ENCODE data around the gene CD55.
"Not testable (repeated sequence)": the region's sequence is repeated elsewhere in the genome, so short reads cannot be mapped to it uniquely, and the experiment has no call there.

CD55 gene

GRCh38 chr1:207306023-207306422 is 15.5 kb upstream of the CD55 start:
- DNase-seq: no peak

DNA sequence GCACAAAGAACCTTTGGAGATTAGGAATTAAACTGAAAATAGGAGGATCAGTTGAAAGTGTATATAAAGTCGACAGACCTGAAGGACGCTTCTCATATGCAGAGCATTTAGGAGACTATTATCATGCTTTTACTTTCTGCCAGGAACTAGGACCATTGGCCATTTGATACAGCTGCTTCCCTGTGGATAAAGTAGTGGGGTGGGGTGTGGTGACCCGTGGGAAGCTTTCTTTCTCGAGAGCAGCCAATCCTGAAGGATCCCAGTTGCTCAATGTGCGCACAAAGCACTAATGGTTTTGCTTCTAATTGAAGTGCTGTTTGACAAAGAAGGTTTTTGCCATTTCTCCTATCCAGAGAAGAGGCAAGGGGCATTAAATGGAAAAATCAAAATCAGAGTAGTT is 14.9 kb upstream of the CD55 start:
- DNase-seq: no peak

GRCh38 chr1:207308451-207309190 is 12.9 kb upstream of the CD55 start:
- no peak for DNase-seq

DNA sequence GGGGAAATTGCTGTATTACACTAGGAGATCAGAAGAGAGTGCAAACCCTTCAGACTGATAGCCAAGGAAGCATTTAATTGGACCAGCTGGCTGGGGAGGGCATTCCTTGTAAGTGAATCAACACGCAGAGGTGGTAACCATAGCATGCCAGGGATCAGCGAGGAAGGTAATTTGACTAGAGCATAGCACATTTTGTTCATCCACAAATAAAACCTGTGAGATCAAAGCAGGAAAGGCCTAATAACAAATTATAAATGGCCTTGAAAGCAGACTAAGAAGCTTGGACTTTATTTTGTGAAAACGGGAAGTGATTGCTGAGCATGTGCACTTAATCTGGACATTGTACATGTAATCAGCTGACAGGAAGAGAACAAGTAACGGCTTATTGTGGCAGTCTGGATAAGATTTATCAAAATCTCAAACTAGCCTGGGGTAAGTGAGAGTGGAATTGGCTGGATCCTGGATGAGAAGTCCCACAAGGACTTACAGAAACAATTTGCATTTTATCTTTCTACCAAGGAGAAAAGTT is 11.7 kb upstream of the CD55 start:
- no peak for DNase-seq

DNA sequence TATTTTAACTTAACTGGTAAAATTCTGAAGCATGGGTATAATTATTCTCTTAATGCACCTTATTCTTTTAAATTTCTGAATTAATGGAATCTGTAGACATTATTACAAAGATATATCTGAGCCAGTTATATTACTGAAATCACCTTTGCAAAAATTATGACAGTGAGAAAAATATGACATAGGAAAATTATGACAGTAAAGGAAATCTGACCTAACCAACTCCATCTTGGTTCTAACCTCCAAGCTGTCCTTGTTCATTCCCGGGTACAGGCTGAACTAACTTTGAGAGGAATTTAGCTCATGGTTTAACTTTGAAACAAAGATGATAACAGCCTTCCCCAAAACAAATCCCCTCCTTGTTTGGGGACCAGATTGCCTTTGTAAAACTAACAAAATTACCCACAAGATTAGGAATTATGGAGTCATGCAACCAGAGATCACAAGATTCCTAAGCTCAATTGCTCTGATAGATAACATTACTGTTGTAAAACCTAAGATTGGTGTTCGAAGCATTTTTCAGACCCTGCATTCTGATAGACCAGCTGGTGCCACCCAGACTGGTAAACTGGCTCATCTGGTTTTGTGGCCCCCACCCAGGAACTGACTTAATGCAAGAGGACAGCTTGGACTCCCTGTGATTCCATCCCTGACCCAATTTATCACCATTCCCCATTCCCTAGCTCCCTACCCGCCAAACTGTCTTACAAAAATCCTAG is 9.4 kb upstream of the CD55 start:
- DNase-seq: no peak

GRCh38 chr1:207312604-207312920 is 8.9 kb upstream of the CD55 start:
- DNase-seq: no peak

DNA sequence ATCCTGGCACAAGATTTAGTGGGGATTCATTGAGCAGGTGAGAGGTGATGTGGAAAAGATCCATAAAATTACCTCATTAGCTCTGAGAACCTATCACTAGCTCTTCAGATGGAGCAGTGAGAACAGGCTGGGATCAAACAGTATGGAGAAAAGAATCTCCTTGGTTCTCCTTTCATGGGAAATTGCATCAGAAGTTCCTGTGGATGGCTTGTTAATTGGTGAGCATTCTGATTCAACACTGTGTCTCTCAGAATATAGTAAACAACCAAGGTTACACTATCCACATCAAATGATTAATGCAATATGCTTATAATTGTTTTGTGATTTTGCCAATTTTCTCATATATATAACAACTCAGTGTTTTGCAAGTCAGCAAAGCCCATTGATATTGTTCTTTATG is 8.3 kb upstream of the CD55 start:
- DNase-seq: no peak

GRCh38 chr1:207314816-207315215 is 6.7 kb upstream of the CD55 start:
- no peak for DNase-seq

- no peak for DNase-seq
Observed at GRCh38 chr1:207315435-207315834, 6.0 kb upstream of the CD55 start.

- no peak for DNase-seq
Observed at GRCh38 chr1:207316141-207316540, 5.3 kb upstream of the CD55 start.

- no peak for DNase-seq
Observed at GRCh38 chr1:207316622-207317391, 4.7 kb upstream of the CD55 start.

DNA sequence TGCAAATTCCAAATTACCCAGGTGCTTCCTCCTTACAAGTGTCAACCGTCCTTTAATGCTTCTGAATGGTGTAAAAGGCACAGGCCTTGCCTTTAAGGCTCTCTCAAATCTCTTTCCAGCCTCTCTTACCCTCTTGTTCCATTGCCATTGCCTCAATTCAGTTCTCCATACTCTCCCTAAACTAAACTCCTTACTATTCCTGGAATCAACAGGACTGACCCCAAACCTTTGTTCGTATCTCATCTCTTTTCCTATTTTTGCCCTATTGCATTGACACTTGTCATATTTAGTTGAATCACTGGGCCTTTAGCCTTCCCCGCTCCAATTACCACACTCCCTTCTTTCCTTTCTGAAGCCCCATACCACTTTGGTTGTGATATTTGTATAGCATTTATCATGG is 3.9 kb upstream of the CD55 start:
- DNase-seq: no peak

GRCh38 chr1:207318072-207318619 is 3.3 kb upstream of the CD55 start:
- DNase-seq: no peak

- DNase-seq: no peak
Observed at GRCh38 chr1:207319199-207319598, 2.3 kb upstream of the CD55 start.

DNA sequence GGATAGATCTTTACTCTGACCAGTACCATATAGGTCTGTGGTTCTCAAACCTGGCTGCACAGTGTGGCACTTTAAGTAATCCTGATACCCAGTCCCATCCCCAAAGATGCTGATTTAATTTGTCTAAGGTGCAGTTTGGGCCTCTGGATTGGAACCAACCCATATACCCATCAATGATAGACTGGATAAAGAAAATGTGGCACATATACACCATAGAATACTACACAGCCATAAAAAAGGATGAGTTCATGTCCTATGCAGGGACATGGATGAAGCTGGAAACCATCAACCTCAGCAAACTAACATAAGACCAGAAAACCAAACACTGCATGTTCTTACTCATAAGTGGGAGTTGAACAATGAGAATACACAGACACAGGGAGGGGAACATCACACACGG is 1.4 kb upstream of the CD55 start:
- DNase-seq: not testable (repeated sequence)

DNA sequence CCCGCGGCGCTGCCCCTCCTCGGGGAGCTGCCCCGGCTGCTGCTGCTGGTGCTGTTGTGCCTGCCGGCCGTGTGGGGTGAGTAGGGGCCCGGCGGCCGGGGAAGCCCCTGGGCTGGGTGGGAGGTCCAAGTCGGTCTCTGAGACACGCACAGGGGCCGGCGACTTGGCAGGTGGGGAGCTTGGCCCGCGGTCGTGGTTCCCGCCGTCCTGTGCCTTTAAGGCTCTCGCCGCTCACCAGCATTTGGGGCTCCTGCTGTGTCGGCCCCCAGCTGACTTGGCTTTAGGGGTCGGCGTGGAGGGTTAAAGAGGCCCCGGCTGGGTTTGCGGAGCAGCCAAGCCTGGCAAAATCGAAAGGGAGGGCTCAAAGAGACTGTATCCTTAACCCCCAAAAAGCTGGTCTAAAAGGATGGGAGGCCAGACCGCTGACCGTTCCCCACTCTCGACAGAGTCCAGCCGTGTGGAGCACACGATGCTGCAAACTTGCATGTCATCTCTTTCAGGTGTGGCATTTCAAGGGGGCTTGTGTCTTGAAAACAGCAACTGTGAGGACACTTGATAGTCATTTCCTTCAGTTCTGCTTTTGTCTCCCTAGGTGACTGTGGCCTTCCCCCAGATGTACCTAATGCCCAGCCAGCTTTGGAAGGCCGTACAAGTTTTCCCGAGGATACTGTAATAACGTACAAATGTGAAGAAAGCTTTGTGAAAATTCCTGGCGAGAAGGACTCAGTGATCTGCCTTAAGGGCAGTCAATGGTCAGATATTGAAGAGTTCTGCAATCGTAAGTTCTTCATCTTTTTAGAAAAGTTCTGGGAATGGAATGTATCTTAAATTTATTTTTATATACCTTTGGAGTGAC is 540 bp downstream of the CD55 start:
- DNase-seq: no peak

- no peak for DNase-seq
Observed at GRCh38 chr1:207323425-207324225, 2.1 kb downstream of the CD55 start.

DNA sequence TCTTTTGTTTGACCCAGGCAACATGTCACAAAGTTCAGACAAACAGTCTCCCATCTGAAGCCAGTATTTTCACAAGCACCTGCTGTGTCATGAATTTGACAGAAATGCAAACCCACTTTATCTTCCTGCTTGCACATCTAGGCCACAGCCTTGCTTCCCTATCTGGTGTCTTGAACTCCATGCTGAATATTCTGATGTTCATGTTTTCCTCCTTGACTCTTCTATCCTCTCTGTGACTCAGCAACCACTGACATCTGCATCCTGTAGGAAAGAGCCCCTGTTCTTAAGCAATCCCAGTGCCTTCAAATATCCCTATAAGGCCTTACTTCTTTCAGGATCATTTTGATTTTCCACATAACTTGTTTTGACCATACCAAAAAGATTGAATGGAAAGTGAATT is 6.5 kb downstream of the CD55 start:
- no peak for DNase-seq

DNA sequence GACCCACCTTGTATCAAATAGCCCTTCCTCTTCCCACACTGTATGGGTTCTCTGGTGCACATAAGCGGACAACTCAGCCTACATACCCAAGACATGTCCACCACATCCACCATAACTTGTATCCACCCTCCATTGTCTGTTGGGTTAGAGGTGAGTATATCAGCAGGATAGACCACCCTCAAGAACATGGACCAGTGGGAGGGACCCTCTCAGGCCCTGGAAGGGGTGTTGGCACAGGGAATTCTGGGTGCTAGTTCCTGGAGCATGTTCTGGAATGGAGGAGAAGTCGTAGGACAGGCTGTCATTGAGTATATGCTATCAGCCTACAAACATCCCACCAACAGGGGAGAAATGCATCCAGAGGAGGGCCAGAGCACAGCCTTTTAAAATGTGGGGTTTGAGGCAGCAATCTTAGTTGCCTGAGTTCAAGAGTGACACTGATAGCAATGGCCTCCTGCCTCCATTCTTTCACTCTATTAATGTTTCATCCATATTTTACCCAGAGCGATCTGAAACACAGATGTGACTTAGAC is 7.5 kb downstream of the CD55 start:
- DNase-seq: no peak

DNA sequence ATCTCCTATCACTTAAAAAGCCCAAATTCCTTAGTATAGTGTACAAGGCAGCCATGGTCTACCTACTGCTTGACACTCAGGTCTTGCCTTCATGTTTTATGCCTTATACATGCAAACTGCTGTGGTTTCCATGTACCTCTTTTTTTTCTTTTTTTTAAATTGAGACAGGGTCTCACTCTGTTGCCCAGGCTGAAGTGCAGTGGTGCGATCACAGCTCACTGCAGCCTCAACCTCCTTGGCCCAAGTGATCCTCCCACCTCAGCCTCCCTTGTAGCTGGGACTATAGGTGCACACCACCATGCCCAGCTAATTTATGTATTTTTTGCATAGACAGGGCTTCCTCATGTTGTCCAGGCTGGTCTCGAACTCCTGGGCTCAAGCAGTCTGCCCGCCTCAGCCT is 8.0 kb downstream of the CD55 start:
- DNase-seq: no peak

DNA sequence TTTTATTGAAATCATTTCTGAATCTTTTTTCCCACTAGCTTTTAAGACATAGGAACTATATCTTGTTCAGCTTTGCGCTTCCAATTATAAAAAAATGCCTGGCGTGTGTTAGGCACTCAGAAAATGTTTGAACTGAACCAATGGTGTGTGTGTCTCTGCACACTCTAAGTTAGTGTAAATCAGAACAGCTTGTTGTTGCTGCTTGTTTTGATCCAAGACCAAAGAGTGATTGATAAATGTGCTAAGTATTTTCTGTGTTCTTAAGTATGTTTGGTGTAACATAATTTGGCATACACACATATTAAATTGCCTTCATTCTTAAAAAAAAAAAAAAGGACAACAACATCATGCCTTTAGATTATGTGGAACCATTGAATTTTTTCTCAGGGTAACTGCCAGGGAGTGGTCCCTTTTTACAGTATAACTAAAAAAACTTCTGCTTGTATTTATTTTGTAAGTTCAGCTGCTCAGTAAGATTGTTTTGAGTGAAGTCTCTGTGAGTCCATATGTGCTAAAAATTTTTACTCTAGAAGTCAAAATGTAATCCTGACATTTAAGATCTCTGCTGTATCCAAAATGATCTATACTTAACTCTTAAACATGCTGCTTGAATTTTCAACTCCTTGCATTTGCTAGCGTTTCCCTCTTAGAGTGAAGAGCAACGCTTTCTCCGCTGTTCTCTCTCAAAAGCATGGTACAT is 8.7 kb downstream of the CD55 start:
- no peak for DNase-seq

Data from effector CD8-positive, alpha-beta T cell (primary cell).